SK-N-SH treated with all-trans-retinoic acid at 6 μM for 48 hours (cell line): ENCODE measurements around the gene C8A.

Experiments
- ATAC-seq: fragments of 200-7000 bp; cut with Tn5 transposase; 3 replicates; pipeline ENCODE4 v1.9.1; 2020; ENCODE audit warnings: mild to moderate bottlenecking, moderate library complexity
- ARNTL ChIP-seq: fragments of 450-650 bp; formaldehyde crosslinking; IDR thresholded peaks from 2 replicates; pipeline ENCODE4 v1.5.0; 2020; ENCODE audit warnings: low read depth, mild to moderate bottlenecking, moderate library complexity, borderline replicate concordance
- BACH2 ChIP-seq: fragments of 250-450 bp; sonication (Bioruptor Pico); IDR thresholded peaks from 2 replicates; pipeline ENCODE4 v1.9.0; 2021; ENCODE audit warnings: mild to moderate bottlenecking, borderline replicate concordance
- CREB5 ChIP-seq: fragments of 250-450 bp; sonication (Bioruptor Pico); IDR thresholded peaks from 2 replicates; pipeline ENCODE4 v1.5.1; 2020; ENCODE audit warnings: low read depth, mild to moderate bottlenecking, moderate library complexity
- CSDC2 ChIP-seq: fragments of 250-450 bp; sonication (Bioruptor Pico); IDR thresholded peaks from 2 replicates; pipeline ENCODE4 v1.5.0; 2020; ENCODE audit warnings: mild to moderate bottlenecking, moderate library complexity
- CSRNP3 ChIP-seq: fragments of 250-450 bp; sonication (Bioruptor Pico); IDR thresholded peaks from 2 replicates; pipeline ENCODE4 v1.5.1; 2021; ENCODE audit warnings: mild to moderate bottlenecking, moderate library complexity
- GLIS3 ChIP-seq: fragments of 250-450 bp; sonication (Bioruptor Pico); IDR thresholded peaks from 2 replicates; pipeline ENCODE4 v1.5.0; 2020; ENCODE audit warnings: mild to moderate bottlenecking, moderate library complexity
- ISL1 ChIP-seq: fragments of 250-450 bp; sonication (Bioruptor Pico); IDR thresholded peaks from 2 replicates; pipeline ENCODE4 v2.1.2; 2022; ENCODE audit warnings: mild to moderate bottlenecking, moderate library complexity
- PATZ1 ChIP-seq: fragments of 250-450 bp; sonication (Bioruptor Pico); IDR thresholded peaks from 2 replicates; pipeline ENCODE4 v1.8.0; 2020; ENCODE audit warnings: mild to moderate bottlenecking, moderate library complexity, borderline replicate concordance
- POU6F1 ChIP-seq: fragments of 250-450 bp; sonication (Bioruptor Pico); IDR thresholded peaks from 2 replicates; pipeline ENCODE4 v1.8.0; 2021; ENCODE audit warnings: low read depth, mild to moderate bottlenecking, moderate library complexity, borderline replicate concordance
- RARB ChIP-seq: fragments of 250-450 bp; sonication (Bioruptor Pico); IDR thresholded peaks from 2 replicates; pipeline ENCODE4 v1.8.0; 2021; ENCODE audit warnings: mild to moderate bottlenecking, moderate library complexity
- TCF4 ChIP-seq: fragments of 250-450 bp; sonication (Bioruptor Pico); IDR thresholded peaks from 2 replicates; pipeline ENCODE4 v1.8.0; 2021; ENCODE audit warnings: mild to moderate bottlenecking, moderate library complexity, borderline replicate concordance
- ZC3H10 ChIP-seq: fragments of 250-450 bp; sonication (Bioruptor Pico); IDR thresholded peaks from 2 replicates; pipeline ENCODE4 v1.5.1; 2021; ENCODE audit warnings: mild to moderate bottlenecking, moderate library complexity
- ZFP30 ChIP-seq: fragments of 450-650 bp; formaldehyde crosslinking; IDR thresholded peaks from 2 replicates; pipeline ENCODE4 v1.5.0; 2022; ENCODE audit warnings: mild to moderate bottlenecking, moderate library complexity
- ZNF565 ChIP-seq: fragments of 450-650 bp; formaldehyde crosslinking; conservative IDR thresholded peaks from 2 replicates; pipeline ENCODE4 v1.5.0; 2020; ENCODE audit warnings: low read depth, mild to moderate bottlenecking, moderate library complexity

Gene C8A

GRCh38 chr1:56903778-56904177, 49.2 kb downstream of the C8A start (continued):
- no peak for TF ChIP-seq BACH2 (CRISPR knock-in tag)

- no peak for TF ChIP-seq ISL1 (CRISPR knock-in tag)
- no peak for TF ChIP-seq ZFP30 (CRISPR knock-in tag)
- no peak for TF ChIP-seq POU6F1 (CRISPR knock-in tag)
- TF ChIP-seq ZNF565, result no peak
- no peak for TF ChIP-seq ZC3H10 (CRISPR knock-in tag)
- no peak for ATAC-seq
Measured at GRCh38 chr1:56904663-56905397, 50.2 kb downstream of the C8A start.

- TF ChIP-seq CSRNP3 (CRISPR knock-in tag) (no peak), RARB (CRISPR knock-in tag) (no peak), ZC3H10 (CRISPR knock-in tag) (no peak), PATZ1 (CRISPR knock-in tag) (no peak), CSDC2 (CRISPR knock-in tag) (no peak), TCF4 (CRISPR knock-in tag) (no peak), ZNF565 (no peak)
- TF ChIP-seq, all 23 proteins: peak for 0
- ATAC-seq, result no peak
Measured at GRCh38 chr1:56905667-56906066, 51.1 kb downstream of the C8A start.

GRCh38 chr1:56908619-56909221, 54.1 kb downstream of the C8A start:
- TF ChIP-seq ISL1 (CRISPR knock-in tag), result no peak
- no peak for TF ChIP-seq ARNTL
- TF ChIP-seq, all 23 proteins: peak for 0
- no peak for ATAC-seq

GRCh38 chr1:56910441-56910985, 55.9 kb downstream of the C8A start:
- ATAC-seq, result no peak
- TF ChIP-seq ISL1 (CRISPR knock-in tag), result no peak
- TF ChIP-seq ARNTL, result no peak
- TF ChIP-seq CSDC2 (CRISPR knock-in tag), result no peak
- TF ChIP-seq POU6F1 (CRISPR knock-in tag), result no peak
- no peak for TF ChIP-seq GLIS3 (CRISPR knock-in tag)
- TF ChIP-seq, all 23 proteins: peak for 0

- TF ChIP-seq BACH2 (CRISPR knock-in tag), result no peak
- no peak for TF ChIP-seq ARNTL
- TF ChIP-seq CREB5, result no peak
Measured at GRCh38 chr1:56911098-56911938, 56.7 kb downstream of the C8A start.

More at GRCh38 chr1:56911098-56911938, 56.7 kb downstream of the C8A start:
- ATAC-seq, result peak; percentile 55; the same call in 2 of the 3 replicates
